Vagina (tissue), 2 donors: ENCODE measurements around the gene SLC28A3.

Experiments used
- CTCF ChIP-seq, 3 experiments: fragments of 450-650 bp in 2 of 3; fragments of 200-600 bp in 1 of 3; sonication (generic) in 1 of 3; IDR thresholded peaks; one replicate each; pipeline ENCODE4 v1.5.1; 2017 to 2019; ENCODE audit warnings: antibody characterized with exemption in 3 of 3, mild to moderate bottlenecking in 2 of 3, moderate library complexity in 2 of 3
- POLR2A ChIP-seq, 2 donors: fragments of 450-650 bp; IDR thresholded peaks; one replicate each; pipeline ENCODE4 v1.6.1; 2017; ENCODE audit warnings: antibody characterized with exemption in 2 of 2, mild to moderate bottlenecking in 2 of 2, moderate library complexity in 2 of 2

GRCh38 chr9:84301851-84302250, 38.7 kb downstream of the SLC28A3 start:
- TF ChIP-seq CTCF (IDR thresholded peaks at IDR 0.05): no peak
- no peak for TF ChIP-seq POLR2A (IDR thresholded peaks at IDR 0.05)
